NOMO-1 (cell line): Measurements from ENCODE around the gene LTN1.
"Not testable (repeated sequence)": the region's sequence is repeated elsewhere in the genome, so short reads cannot be mapped to it uniquely, and the experiment has no call there.

Source experiments
- DNase-seq, 2 experiments: peaks; one replicate each; lab custom pipeline; 2025; ENCODE audit not compliant: unreplicated experiment in 2 of 2; lab: John Stamatoyannopoulos, UW

The LTN1 gene, protein sequence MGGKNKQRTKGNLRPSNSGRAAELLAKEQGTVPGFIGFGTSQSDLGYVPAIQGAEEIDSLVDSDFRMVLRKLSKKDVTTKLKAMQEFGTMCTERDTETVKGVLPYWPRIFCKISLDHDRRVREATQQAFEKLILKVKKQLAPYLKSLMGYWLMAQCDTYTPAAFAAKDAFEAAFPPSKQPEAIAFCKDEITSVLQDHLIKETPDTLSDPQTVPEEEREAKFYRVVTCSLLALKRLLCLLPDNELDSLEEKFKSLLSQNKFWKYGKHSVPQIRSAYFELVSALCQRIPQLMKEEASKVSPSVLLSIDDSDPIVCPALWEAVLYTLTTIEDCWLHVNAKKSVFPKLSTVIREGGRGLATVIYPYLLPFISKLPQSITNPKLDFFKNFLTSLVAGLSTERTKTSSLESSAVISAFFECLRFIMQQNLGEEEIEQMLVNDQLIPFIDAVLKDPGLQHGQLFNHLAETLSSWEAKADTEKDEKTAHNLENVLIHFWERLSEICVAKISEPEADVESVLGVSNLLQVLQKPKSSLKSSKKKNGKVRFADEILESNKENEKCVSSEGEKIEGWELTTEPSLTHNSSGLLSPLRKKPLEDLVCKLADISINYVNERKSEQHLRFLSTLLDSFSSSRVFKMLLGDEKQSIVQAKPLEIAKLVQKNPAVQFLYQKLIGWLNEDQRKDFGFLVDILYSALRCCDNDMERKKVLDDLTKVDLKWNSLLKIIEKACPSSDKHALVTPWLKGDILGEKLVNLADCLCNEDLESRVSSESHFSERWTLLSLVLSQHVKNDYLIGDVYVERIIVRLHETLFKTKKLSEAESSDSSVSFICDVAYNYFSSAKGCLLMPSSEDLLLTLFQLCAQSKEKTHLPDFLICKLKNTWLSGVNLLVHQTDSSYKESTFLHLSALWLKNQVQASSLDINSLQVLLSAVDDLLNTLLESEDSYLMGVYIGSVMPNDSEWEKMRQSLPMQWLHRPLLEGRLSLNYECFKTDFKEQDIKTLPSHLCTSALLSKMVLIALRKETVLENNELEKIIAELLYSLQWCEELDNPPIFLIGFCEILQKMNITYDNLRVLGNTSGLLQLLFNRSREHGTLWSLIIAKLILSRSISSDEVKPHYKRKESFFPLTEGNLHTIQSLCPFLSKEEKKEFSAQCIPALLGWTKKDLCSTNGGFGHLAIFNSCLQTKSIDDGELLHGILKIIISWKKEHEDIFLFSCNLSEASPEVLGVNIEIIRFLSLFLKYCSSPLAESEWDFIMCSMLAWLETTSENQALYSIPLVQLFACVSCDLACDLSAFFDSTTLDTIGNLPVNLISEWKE (N-terminal part only)

DNA sequence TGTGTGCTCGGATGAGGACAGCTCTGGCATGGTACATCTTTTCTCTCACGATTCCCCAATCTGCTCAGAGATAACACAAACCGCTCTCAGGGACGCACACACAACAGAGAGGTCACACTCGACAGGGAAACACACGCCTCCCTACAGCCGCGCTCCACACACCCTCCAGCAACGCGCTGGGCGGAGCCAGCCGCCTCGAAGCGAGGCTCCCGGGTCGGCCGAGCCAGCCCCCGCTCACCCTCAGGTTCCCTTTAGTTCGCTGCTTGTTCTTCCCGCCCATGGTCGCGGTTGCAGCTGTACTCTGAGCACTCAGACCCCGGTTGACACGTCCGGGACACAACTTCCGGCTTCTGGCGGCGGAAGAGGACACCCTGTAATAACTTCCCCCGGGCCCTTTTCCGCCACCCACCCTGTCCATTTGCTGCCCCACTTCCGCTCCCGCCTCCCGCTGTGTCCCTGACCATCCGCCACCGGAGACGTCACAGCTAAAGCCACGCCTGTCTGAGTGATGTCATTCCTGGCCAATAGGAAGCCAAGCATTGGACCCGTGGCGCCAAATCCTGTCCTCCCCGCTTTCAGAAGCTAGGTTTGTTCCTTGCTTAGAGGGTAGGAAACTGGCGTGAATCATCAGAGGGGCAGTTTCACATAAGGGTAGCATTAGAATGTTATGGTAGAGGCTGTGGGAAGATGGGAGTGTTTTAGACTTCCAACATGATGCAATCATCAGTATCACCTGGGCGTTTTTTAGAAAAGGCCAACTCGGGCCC is at the start of gene LTN1:
Gene LTN1 (minus strand): TSS at position 352 of the 767 bp plus-strand sequence. CDS start 72 bp downstream, at position 280.
- DNase-seq: peak; percentile 98 to 99

DNA sequence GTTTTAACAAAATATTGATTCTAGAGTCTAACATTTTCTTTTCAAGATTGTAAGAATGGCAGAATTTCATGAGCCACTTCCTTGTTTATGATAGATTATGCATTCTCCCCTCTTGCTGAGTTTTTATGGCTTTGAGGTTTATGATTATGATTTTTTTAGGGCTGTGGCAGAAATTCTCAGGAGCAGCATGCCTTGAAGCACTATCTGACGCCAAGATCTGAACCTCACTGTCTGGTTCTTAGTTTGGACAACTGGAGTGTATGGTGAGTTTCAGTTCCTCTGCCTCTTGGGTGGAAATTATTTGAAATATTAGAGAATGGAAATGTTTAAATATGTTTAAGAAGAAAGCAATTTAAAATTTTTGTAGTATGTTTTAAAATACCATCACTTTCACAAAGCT is 42.0 kb upstream of the LTN1 start:
- DNase-seq: peak in 1 of 2 experiments; percentile 43

DNA sequence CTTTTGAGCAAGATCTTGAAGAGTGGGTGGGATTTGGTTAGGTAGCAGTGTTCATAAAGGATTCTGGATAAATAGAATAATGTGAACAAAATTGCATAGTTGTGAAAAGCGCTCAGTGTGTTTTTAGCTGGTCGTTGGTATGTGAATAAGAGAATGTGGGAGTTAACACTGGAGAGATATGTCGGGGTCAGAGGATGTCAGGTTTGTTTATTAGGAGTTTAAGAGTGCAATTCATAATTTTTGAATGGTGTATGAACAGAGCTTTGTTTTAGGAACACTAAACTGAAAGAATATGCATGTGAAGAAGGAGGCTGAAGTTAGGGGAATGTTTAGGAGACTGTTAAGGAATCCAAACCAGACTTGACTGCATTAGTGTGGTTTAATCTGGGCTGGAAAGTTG is 41.2 kb upstream of the LTN1 start:
- no peak for DNase-seq

DNA sequence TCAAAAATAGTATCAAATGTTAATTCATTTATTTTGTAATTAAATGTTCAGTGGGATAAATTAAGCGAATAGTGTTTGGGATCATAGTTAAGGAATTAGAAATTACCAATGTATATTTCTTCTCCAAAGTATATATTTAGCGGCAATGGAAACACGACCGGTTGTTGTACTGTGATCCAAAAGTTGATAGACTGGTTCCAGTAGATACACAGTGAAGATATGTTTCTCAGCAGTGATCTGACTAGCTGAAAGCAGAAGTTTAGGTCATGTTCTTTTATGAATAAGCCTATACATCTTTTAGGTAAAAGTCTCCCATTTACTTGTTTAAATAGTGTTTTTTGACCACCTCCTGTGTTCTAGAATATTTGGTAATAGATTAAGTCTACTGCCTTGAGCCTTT is 40.6 kb upstream of the LTN1 start:
- DNase-seq: no peak

DNA sequence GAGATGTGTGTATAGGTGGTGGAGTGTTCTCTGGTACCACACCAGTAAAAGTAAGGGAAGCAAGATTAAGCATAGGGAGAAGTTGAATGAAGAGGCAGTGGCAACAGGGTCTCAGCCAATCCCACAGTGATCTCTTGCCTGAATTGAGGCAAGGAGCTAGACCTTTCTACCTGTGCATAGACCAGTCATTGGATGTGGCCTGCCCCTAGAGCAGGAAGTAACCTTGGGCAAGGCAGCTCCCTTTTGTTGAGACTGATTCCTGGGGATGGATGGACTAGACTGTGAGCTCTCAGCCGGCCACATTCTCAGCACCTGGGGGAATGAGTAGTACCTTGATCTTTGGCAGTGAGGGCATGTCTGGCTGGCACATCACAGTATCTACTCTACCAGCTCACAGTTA is 38.2 kb upstream of the LTN1 start:
- no peak for DNase-seq

DNA sequence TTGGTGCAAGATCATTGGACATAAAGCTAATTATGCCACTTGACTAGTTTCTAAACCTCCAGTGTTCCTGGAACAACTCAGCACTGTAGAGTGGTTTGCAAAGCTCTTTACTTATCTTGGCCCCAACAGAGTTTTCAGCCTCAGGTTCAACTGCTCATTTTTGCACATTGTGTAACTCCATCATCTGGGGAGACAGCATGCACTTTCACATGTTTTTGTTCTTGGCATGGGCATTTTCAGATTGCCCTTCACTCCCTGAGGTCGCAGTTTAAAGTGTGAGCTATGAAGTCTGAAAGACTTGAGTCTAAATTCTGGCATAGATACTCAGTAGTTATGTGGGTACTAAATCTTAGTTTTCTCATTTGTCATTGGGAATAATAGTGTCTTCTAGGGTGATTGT is 36.8 kb upstream of the LTN1 start:
- no peak for DNase-seq

DNA sequence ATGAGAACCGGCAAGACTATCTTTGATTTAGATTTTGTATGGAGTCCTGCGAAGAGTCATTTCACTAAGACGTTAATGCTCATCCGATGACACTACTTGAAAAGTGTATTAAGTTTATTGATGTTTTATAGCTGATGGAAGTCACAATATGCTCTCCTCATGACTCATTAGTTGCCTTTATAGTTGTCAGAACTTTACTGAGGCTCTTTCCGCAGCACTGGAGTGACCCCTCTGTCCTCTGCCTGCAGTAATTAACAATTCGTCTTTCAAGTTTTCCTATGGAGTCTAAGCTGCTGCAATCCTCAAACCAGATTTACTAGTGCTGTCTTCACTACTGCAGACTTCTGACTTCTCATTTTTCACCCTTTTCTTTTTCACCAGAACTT is 32.6 kb upstream of the LTN1 start:
- peak in 1 of 2 experiments; percentile 32 for DNase-seq

DNA sequence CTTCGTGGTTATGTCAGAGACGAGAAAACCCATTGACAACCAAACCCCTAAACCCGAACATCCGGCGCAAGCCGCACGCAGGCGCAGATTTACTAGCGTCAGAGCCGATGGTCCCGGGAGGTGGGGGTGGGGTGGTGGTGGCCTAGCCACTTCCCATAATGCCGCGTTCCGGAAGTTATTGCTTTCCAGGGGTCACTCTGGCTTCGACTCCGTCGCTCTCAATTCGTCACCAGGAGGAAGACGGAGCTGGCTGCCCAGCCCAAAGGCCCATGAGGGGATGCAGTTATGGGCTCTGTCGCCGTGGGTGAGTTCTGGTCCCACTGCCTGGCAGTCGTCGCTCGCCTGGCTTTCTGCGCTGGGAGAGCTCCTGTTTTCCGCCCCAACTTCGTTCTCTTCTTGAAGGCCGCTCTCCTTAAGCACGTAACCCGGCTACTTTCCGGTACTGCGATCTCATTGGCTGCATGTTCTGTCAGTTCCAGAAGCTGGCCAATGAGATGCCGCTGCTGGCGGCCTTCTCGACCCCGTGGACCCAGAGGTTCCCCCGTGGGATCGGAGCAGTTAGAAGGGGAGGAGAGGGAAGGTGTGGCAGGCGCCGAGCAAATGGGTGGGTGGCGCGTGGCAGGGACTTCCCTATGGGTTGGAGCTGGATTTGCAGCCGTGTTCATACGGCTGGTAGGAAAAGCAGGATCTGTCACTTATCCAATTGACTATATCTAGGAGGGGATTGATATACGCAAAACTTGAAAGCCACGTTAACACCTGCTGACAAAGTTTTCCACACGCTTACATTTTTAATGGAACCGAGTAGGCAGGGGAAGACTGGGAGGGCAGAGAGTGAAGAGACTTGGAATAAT is 32.0 kb upstream of the LTN1 start, which contains the start of gene USP16:
Gene USP16 (plus strand): TSS at position 195 of the 854 bp plus-strand sequence. CDS start 3,246 bp downstream, outside the sequence.
- peak; percentile 93 to 95 for DNase-seq

DNA sequence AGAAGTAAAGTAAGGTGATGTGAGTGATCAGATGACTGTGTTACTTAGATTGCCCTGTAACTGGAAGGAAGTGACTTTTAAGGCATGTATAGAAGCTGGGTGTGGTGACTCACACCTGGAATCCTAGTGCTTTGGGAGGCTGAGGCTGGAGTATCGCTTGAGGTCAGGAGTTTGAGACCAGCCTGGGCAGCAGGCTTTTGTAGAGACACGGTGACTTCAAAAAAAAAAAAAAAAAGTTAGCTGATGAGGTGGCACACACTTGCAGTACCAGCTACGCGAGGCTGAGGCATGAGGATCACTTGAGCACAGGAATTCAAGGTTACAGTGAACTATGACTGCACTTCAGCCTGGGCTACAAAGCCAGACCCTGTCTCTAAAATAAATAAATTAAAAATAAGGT is 29.5 kb upstream of the LTN1 start:
- DNase-seq: no peak

DNA sequence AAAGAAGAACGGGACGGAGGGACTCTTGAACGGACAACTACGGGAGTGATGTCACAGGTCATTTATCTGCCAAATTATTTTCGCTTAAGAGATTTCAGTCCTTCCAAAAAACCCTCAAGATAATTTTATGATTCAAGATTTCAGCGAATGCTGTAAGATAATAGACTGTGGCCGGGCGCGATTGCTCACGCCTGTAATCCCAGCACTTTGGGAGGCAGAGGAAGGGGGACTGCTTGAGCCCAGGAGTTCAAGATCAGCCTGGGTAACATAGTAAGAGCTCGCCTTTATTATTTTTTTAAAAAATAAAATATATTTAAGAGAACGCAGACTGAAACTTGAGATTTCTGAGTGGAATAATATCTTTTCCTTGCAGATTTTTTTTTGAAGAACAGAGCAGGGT is 25.9 kb upstream of the LTN1 start:
- DNase-seq: no peak

DNA sequence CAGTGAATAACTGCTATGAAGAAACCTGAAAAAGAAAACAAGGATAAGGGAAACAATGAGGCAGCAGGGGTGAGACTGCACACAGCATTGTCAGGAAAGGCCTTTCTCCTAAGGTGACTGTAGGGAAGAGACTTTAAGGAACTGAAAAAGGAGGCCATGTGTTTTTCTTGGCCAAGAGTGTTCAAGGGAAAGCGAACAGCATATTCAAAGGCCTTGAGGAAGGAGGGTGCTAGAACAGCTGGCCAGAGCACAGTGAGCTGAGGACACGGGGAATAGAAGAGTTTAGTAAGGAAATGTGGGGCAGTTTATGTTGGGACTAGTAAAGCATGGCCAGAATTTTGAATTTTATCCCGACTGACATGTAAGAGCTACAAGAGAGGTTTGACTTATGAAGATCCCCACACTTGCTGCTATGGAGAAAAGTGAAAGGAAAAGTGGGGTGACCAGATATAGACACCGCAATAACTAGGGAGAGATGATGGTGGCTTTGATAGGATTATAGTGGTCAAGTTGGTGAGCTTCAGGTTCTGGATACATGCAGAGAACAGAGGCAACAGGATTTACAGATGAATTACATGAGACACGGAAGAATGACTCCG is 25.1 kb upstream of the LTN1 start:
- peak; percentile 57 to 63 for DNase-seq

DNA sequence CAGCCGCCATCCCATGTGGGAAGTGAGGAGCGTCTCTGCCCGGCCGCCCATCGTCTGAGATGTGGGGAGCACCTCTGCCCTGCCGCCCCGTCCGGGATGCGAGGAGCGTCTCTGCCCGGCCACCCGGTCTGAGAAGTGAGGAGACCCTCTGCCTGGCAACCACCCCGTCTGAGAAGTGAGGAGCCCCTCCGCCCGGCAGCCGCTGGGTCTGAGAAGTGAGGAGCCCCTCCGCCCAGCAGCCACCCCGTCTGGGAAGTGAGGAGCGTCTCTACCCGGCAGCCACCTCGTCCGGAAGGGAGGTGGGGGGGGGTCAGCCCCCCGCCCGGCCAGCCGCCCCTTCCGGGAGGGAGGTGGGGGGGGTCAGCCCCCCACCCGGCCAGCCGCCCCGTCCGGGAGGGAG is 18.6 kb upstream of the LTN1 start:
- DNase-seq: not testable (repeated sequence)

DNA sequence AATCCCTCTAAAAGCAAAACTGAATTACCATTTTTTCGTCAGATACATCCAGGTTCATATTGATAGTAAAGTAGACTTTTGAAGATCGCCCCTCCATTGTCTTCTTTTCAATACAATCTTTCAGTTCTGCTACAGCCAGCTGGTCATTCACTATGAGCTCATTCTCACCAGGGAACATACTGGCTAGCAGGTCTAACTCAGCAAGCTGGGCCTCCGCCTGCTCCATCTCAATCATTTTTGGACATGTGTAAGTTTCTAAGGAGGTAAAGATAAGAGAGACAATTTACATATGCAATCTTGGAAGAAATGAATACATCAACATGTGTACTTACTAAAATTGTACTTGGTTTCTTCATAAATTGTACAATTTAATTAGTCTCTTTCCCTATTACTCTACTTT is 15.7 kb upstream of the LTN1 start:
- DNase-seq: no peak

DNA sequence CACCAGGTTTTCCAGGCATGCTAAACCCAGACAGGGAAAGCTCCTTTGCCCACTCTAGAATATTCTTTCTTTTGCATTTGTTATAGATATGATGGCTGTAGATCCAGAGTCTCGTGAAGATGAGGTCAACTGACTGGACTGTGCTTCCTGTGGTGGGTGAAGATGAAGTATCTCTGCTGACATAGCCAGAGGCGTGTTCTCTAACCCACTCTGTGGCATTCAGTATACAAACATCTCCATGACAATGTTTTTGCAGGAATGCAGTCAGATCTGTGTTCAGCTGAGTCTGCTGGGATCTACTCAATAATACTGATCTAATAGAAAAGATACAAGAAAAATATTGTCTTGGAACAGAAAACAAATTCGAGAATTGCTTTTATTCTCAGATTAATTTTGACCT is 15.1 kb upstream of the LTN1 start:
- no peak for DNase-seq

DNA sequence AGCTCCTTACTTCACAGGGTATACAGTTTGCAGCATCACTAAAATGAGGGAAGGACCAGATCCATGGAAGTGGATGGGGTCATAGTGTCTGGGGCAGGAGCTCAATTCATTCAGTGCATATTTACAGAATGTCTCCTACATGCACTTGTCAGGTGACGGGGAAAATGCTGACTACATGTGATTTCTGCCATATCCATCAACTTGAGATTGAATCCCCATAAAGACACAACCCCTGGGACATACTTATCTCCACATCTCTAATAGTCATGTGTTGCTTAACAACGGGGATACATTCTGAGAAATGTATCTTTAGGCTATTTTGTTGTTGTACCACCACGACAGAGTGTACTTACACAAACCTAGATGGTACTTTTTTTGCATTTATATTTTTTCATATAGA is 14.5 kb upstream of the LTN1 start:
- no peak for DNase-seq

DNA sequence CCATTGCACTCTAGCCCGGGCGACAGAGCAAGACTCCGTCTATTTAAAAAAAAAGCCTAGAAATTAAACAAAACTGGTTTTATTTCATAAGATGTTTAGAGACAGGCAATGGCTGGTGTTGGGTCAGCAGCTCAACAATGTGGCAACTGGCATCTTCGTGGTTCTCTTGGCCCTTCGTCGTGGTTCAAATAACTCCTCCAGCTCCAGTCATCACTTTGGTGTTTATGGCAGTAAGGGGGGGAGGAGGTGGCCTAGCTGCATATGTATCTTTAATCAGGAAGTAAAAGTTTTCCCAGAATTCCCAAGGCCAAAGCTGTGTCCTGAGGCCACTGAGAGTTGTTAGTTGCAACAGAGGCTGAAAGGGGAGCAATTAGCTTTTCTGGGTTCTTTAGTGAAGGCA is 13.0 kb upstream of the LTN1 start:
- DNase-seq: no peak

DNA sequence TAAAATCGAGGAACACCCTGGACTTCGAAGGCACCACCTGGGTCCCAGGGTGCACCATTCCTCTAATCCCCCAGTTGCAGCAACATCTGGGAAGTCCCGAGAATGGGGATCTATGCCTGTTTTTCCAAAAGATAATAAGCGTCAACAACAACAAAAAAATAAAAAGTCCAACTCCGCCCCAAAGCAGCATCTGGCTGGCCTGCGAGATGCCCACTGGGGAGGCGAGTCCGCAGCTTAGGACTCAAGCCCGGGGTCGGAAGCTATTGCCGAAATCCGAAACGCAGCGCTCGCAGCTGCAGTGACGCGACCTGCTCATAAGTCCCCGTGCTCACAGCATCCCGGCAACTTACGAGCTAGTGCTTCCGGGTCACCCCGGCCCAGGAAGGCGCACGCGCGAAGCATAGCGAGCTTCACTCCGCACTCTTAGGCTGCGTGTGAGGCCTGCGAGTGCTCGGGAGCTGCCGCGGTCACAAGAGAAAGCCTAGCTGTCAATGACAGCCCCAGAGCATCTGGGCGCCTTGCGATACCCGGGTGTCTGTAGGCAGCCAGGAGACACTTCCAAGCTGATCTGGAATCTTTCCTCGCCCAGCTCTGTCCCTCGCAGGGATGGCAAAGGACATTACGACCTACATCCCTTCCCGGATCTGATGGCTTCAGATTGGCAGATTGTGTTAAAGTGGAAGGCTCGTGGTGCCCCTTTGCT is 9.9 kb upstream of the LTN1 start:
- peak; percentile 87 to 95 for DNase-seq

DNA sequence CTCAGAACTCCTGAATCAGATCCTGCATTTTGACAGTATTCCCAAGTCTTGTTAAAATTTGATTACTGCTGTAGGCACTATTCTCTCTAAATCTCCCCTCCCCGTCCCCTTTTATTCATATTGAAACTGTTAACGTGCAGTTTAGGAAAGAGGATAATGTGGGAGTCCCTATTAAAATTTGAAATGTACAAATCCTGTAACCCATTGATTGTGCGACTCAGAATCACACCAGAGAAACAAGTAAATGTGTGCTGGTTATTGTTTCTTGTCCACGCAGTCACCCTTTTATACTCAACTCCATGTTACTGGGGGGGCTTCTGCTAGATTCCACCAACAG is 584 bp upstream of the LTN1 start:
- no peak for DNase-seq
